ENCODE measurements around the gene ZFR2. TPM values are rescaled to one million over a fixed set of nuclear protein-coding genes. Genes with fewer than 3 reads are reported as not detected.

Gene ZFR2
- total and polyA plus RNA-seq, 2 of the 8 experiments (the other 6 are each of a cell fraction or from before 2014, with no cell fraction given), result 14.5 to 28.4 TPM

- no peaks in the 10 kb centered on the region for H3K27me3 ChIP-seq (replicated peaks in 1 of 4; ENCODE audit: control insufficient read depth in 3 of 4, extremely low read depth in 1 of 4, insufficient read depth in 3 of 4, low read length in 3 of 4)
- H3K79me2 ChIP-seq (ENCODE audit: control insufficient read depth in 1 of 2, insufficient read depth in 2 of 2, low read length in 2 of 2), result peaks cover 0 to 2% of the 10 kb centered on the region in 2 experiments; a peak in 1 of 4 replicates
- H3K18ac ChIP-seq (ENCODE audit: extremely low read depth, low read length), result no peak overlapping the region
- no peak overlapping the region for H2BK5ac ChIP-seq (ENCODE audit: low read depth, low read length)
- H3K9ac ChIP-seq (replicated peaks in 1 of 4; ENCODE audit: extremely low read depth in 1 of 4, low read depth in 3 of 4, low read length in 3 of 4), result no peak overlapping the region
- WGBS, 2 experiments (ENCODE audit: extremely low coverage in 1 of 2, insufficient coverage in 1 of 2, insufficient read length in 1 of 2, insufficient replicate concordance in 2 of 2, low coverage in 1 of 2, low lambda C conversion rate in 2 of 2, missing lambda C conversion rate in 1 of 2), result 82% methylated on average over 7 of the region's 7 CpGs; no CpG with 5 or more reads in 1 of the 2 experiments
- 0 out of 2 replicates have a peak, but pooled peaks cover 3% of the 10 kb centered on the region for H3K79me1 ChIP-seq (ENCODE audit: low read depth, low read length)
- no peak overlapping the region for H2BK20ac ChIP-seq (ENCODE audit: low read length)
- H3K9me3 ChIP-seq (ENCODE audit: insufficient read depth in 2 of 2, low read depth in 1 of 2, low read length in 1 of 2), result no peaks in the 10 kb centered on the region
- H3K23me2 ChIP-seq (ENCODE audit: low read depth, low read length), result no peaks in the 10 kb centered on the region; the same call in 1 of the 2 replicates
- H3K4me3 ChIP-seq (ENCODE audit: extremely low read depth in 1 of 4, insufficient read depth in 2 of 4, low read depth in 3 of 4, low read length in 4 of 4), result no peak overlapping the region
- TF ChIP-seq SIRT6 (IDR thresholded peaks at IDR 0.05; ENCODE audit: low read length) (no peak), POLR2AphosphoS5 (IDR thresholded peaks at IDR 0.05; ENCODE audit: low read depth, low read length) (no peak), HDAC2 (IDR thresholded peaks at IDR 0.05; ENCODE audit: borderline replicate concordance in 1 of 2, low read depth in 2 of 2, low read length in 2 of 2) (no peak), CEBPB (IDR thresholded peaks at IDR 0.05; ENCODE audit: low read depth, low read length) (no peak), CHD1 (IDR thresholded peaks at IDR 0.05; ENCODE audit: low read depth, low read length) (no peak)
- H3K56ac ChIP-seq (replicated peaks; ENCODE audit: insufficient read length, low read depth, low read length), result no peak overlapping the region
- no peak overlapping the region for H3K4ac ChIP-seq (replicated peaks; ENCODE audit: insufficient read length, low read depth, low read length)
- no peak overlapping the region for H3K14ac ChIP-seq (ENCODE audit: insufficient read length)
- H4K5ac ChIP-seq (ENCODE audit: insufficient read length, low read depth, low read length), result no peak overlapping the region
- H2BK12ac ChIP-seq (ENCODE audit: low read depth, low read length), result no peak overlapping the region
- H3K4me2 ChIP-seq (ENCODE audit: insufficient read depth in 1 of 2, low read depth in 2 of 2, low read length in 2 of 2), result no peak overlapping the region
- no peak overlapping the region for H4K8ac ChIP-seq (ENCODE audit: extremely low read depth, insufficient read depth, low read length)
- H3K4me1 ChIP-seq (replicated peaks in 1 of 4; ENCODE audit: control insufficient read depth in 3 of 4, insufficient read depth in 4 of 4, low read length in 3 of 4), result peaks cover 0 to 4% (median 1%) of the 10 kb centered on the region in 4 experiments; a peak in 2 of 7 replicates
- no peak overlapping the region for H2BK120ac ChIP-seq (replicated peaks; ENCODE audit: low read depth, low read length)
- H3K36me3 ChIP-seq (ENCODE audit: control insufficient read depth in 2 of 4, insufficient read depth in 4 of 4, low read length in 3 of 4), result peaks cover 0 to 8% (median 3%) of the 10 kb centered on the region in 4 experiments; a peak in 6 of 8 replicates
- ChIA-PET POLR2A (ENCODE audit: partially characterized antibody) (interaction anchor here (1.3 kb wide), 1 partner anchor 17 kb away, joined by 4 read pairs; no protein-coding TSS in a partner anchor), CTCF (ENCODE audit: partially characterized antibody) (interaction anchor here (0.6 to 0.7 kb wide), 2 partner anchors 30 to 74 kb away, joined by 3 read pairs; no protein-coding TSS in a partner anchor)
- peaks cover 0 to 11% of the 10 kb centered on the region in 2 experiments for H4K20me1 ChIP-seq (replicated peaks in 1 of 2; ENCODE audit: control insufficient read depth in 1 of 2, insufficient read depth in 2 of 2, low read length in 2 of 2)
- no peak overlapping the region for H3K23ac ChIP-seq (ENCODE audit: insufficient read length)
- no peak overlapping the region for H2AK5ac ChIP-seq (ENCODE audit: low read depth, low read length)
- no peak overlapping the region for H2BK15ac ChIP-seq (ENCODE audit: low read length)
- no peak overlapping the region for H4K91ac ChIP-seq (replicated peaks; ENCODE audit: insufficient read length, low read length)
- H2AFZ ChIP-seq (ENCODE audit: low read length), result no peak overlapping the region
- no peak overlapping the region for H3K27ac ChIP-seq (ENCODE audit: low read depth, low read length)
- DNase-seq (ENCODE audit: low read depth in 1 of 2, low spot score in 2 of 2), result no peak
- no peak for FAIRE-seq
Measured at GRCh38 chr19:3766520-3766919, 102.3 kb downstream of the ZFR2 start.

Data from H1 (cell line).